GM15510 (cell line): ENCODE data around the gene ZNRF3.

Source experiments
- POLR2A ChIP-seq: IDR thresholded peaks from 3 replicates; pipeline ENCODE4 v1.6.1; 2011; ENCODE audit warnings: borderline replicate concordance; ENCODE audit not compliant: insufficient read length; ENCODE audit errors: extremely low read depth

Gene ZNRF3

GRCh38 chr22:28997342-28997741 is 114.0 kb downstream of the ZNRF3 start:
- TF ChIP-seq POLR2A = no peak

- TF ChIP-seq POLR2A = no peak
Measured at GRCh38 chr22:28998681-28999080, 115.3 kb downstream of the ZNRF3 start.

GRCh38 chr22:28999510-28999909 is 116.1 kb downstream of the ZNRF3 start:
- no peak for TF ChIP-seq POLR2A

- TF ChIP-seq POLR2A = no peak
Measured at GRCh38 chr22:28999919-29000556, 116.7 kb downstream of the ZNRF3 start.

GRCh38 chr22:29000641-29001040 is 117.3 kb downstream of the ZNRF3 start:
- no peak for TF ChIP-seq POLR2A

GRCh38 chr22:29002603-29003002 is 119.2 kb downstream of the ZNRF3 start:
- no peak for TF ChIP-seq POLR2A

- no peak for TF ChIP-seq POLR2A
Measured at GRCh38 chr22:29003552-29003951, 120.2 kb downstream of the ZNRF3 start.

- no peak for TF ChIP-seq POLR2A
Measured at GRCh38 chr22:29003975-29004646, 120.7 kb downstream of the ZNRF3 start.

GRCh38 chr22:29004647-29005371 is 121.4 kb downstream of the ZNRF3 start:
- no peak for TF ChIP-seq POLR2A

GRCh38 chr22:29006346-29006745 is 123.0 kb downstream of the ZNRF3 start:
- TF ChIP-seq POLR2A = no peak

- TF ChIP-seq POLR2A = no peak
Measured at GRCh38 chr22:29009148-29009547, 125.8 kb downstream of the ZNRF3 start.

- TF ChIP-seq POLR2A = no peak
Measured at GRCh38 chr22:29011240-29012100, 128.1 kb downstream of the ZNRF3 start.

GRCh38 chr22:29012101-29012433 is 128.7 kb downstream of the ZNRF3 start:
- TF ChIP-seq POLR2A = no peak

GRCh38 chr22:29012952-29013351 is 129.6 kb downstream of the ZNRF3 start:
- TF ChIP-seq POLR2A = no peak

GRCh38 chr22:29014293-29014692 is 130.9 kb downstream of the ZNRF3 start:
- no peak for TF ChIP-seq POLR2A
